HCT116 (cell line): ENCODE results near the gene C17orf67. TPM values are rescaled to one million over a fixed set of nuclear protein-coding genes. Genes with fewer than 3 reads are reported as not detected.

Source experiments
- ATAC-seq: fragments of 200-7000 bp; cut with Tn5 transposase; 2 replicates; pipeline ENCODE4 v1.9.1; 2020; ENCODE audit warnings: mild to moderate bottlenecking, moderate library complexity
- BruUV-seq: library from RNA; stranded (reverse); fragments of 400-500 nt; replicated peaks from 2 replicates; lab custom pipeline; 2021; lab: Mats Ljungman, UMichigan
- CTCF ChIA-PET: fragments of 300-600 bp; sonication (Branson Sonifier 250); formaldehyde crosslinking; loops from one replicate; lab custom pipeline; 2021; ENCODE audit warnings: antibody characterized with exemption; lab: Charles Lee
- POLR2A ChIA-PET: fragments of 300-600, 350-600 bp; sonication (Branson Sonifier 250); formaldehyde crosslinking; loops from one replicate; lab custom pipeline; 2021; ENCODE audit warnings: antibody characterized with exemption; lab: Charles Lee
- RAD21 ChIA-PET, 2 experiments: fragments of 300-600 bp; sonication (Branson Sonifier 250); formaldehyde crosslinking; loops; one replicate each; lab custom pipeline; 2023; ENCODE audit warnings: low total read pairs in 2 of 2; ENCODE audit not compliant: uncharacterized antibody in 2 of 2, unreplicated experiment in 2 of 2, low non-redundant PET in 1 of 2; lab: Charles Lee
- DNase-seq: peaks from one replicate; pipeline ENCODE4 v3.0.0-alpha.2; 2010; ENCODE audit warnings: low read depth, low spot score
- H2AFZ ChIP-seq: fragments of 200-600 bp; shearing (Covaris generic), sonication (generic); 2 replicates; pipeline ENCODE4 v1.6.1; 2017; ENCODE audit warnings: low read depth, mixed run types, mixed read lengths, antibody characterized with exemption, low read length; ENCODE audit not compliant: poor library complexity, severe bottlenecking
- H3K27ac ChIP-seq: 2 replicates; pipeline ENCODE4 v1.5.1; 2012; ENCODE audit warnings: low read depth, low read length
- H3K27me3 ChIP-seq: fragments of 200-600 bp; sonication (generic); 2 replicates; pipeline ENCODE4 v1.6.1; 2016; ENCODE audit warnings: mixed run types, low read length, mixed read lengths; ENCODE audit not compliant: insufficient read depth
- H3K36me3 ChIP-seq, 2 experiments: fragments of 200-500 bp in 1 of 2; fragments of 200-600 bp in 1 of 2; sonication (Bioruptor generic) in 1 of 2; sonication (generic) in 1 of 2; 2 replicates each; pipeline versions ENCODE4 v1.5.1 to v1.6.1; 2014 to 2016; ENCODE audit warnings: low read length in 2 of 2, inconsistent platforms in 1 of 2, mixed read lengths in 1 of 2, mixed run types in 1 of 2; ENCODE audit not compliant: insufficient read depth in 2 of 2, control insufficient read depth in 1 of 2
- H3K4me1 ChIP-seq, 2 experiments: fragments of 200-600 bp in 1 of 2; sonication (generic) in 1 of 2; 2 replicates each; pipeline versions ENCODE4 v1.5.1 to v1.6.1; 2012 to 2017; ENCODE audit warnings: low read length in 2 of 2, inconsistent platforms in 1 of 2, mild to moderate bottlenecking in 1 of 2, mixed read lengths in 1 of 2, mixed run types in 1 of 2, moderate library complexity in 1 of 2; ENCODE audit not compliant: insufficient read depth in 2 of 2, control insufficient read depth in 1 of 2
- H3K4me2 ChIP-seq: fragments of 200-600 bp; sonication (generic); 2 replicates; pipeline ENCODE4 v1.6.1; 2017; ENCODE audit warnings: mixed run types, low read length, mixed read lengths
- H3K4me3 ChIP-seq, 2 experiments: fragments of 200-600 bp in 1 of 2; sonication (generic) in 1 of 2; replicated peaks in 1 of 2; 2 replicates each; pipeline ENCODE4 v1.5.1; 2011 to 2016; ENCODE audit warnings: low read length in 2 of 2, control low read depth in 1 of 2, low read depth in 1 of 2, mild to moderate bottlenecking in 1 of 2, mixed read lengths in 1 of 2, mixed run types in 1 of 2
- H3K79me2 ChIP-seq: fragments of 200-600 bp; sonication (generic); 2 replicates; pipeline ENCODE4 v1.6.1; 2017; ENCODE audit warnings: mild to moderate bottlenecking, mixed run types, low read length, moderate library complexity, mixed read lengths; ENCODE audit not compliant: insufficient read depth
- H3K9ac ChIP-seq: fragments of 200-600 bp; sonication (generic); 2 replicates; pipeline ENCODE4 v1.6.1; 2016; ENCODE audit warnings: low read length, mixed read lengths
- H3K9me2 ChIP-seq: fragments of 200-600 bp; sonication (generic), shearing (Covaris generic); 2 replicates; pipeline ENCODE4 v1.6.1; 2017; ENCODE audit warnings: mixed run types, mild to moderate bottlenecking, moderate library complexity; ENCODE audit not compliant: insufficient read depth
- H3K9me3 ChIP-seq, 2 experiments: fragments of 200-500 bp in 1 of 2; fragments of 200-600 bp in 1 of 2; sonication (Bioruptor generic) in 1 of 2; sonication (generic) in 1 of 2; 2 replicates each; pipeline ENCODE4 v1.6.1; 2014 to 2017; ENCODE audit warnings: low read length in 2 of 2, mixed read lengths in 2 of 2, inconsistent platforms in 1 of 2, low read depth in 1 of 2, mild to moderate bottlenecking in 1 of 2, mixed run types in 1 of 2, moderate library complexity in 1 of 2; ENCODE audit not compliant: control insufficient read depth in 1 of 2, insufficient read depth in 1 of 2
- H4K20me1 ChIP-seq: fragments of 200-600 bp; sonication (generic), shearing (Covaris generic); 2 replicates; pipeline ENCODE4 v1.6.1; 2017; ENCODE audit warnings: mixed run types, mild to moderate bottlenecking, moderate library complexity; ENCODE audit not compliant: insufficient read depth
- ATF3 ChIP-seq: IDR thresholded peaks from 2 replicates; pipeline ENCODE4 v1.6.1; 2012
- CBX3 ChIP-seq: IDR thresholded peaks from 2 replicates; pipeline ENCODE4 v1.6.1; 2012; ENCODE audit warnings: low read depth
- CEBPB ChIP-seq: IDR thresholded peaks from 2 replicates; pipeline ENCODE4 v1.6.1; 2012; ENCODE audit warnings: low read depth
- CTCF ChIP-seq, 3 experiments: fragments of 200-600 bp in 1 of 3; sonication (generic) in 1 of 3; IDR thresholded peaks in 2 of 3; conservative IDR thresholded peaks in 1 of 3; 2 replicates each; pipeline ENCODE4 v1.5.1; 2012 to 2017; ENCODE audit warnings: low read depth in 2 of 3, low read length in 2 of 3, antibody characterized with exemption in 1 of 3, borderline replicate concordance in 1 of 3, control low read depth in 1 of 3, mild to moderate bottlenecking in 1 of 3, mixed read lengths in 1 of 3, mixed run types in 1 of 3, moderate library complexity in 1 of 3; ENCODE audit not compliant: insufficient read depth in 1 of 3
- ELF1 ChIP-seq: IDR thresholded peaks from 2 replicates; pipeline ENCODE4 v1.6.1; 2012; ENCODE audit warnings: low read depth, borderline replicate concordance
- EZH2 ChIP-seq: fragments of 200-600 bp; sonication (generic); IDR thresholded peaks from 2 replicates; pipeline ENCODE4 v1.6.1; 2017; ENCODE audit warnings: antibody characterized with exemption, mixed run types
- JUND ChIP-seq: IDR thresholded peaks from 2 replicates; pipeline ENCODE4 v1.6.1; 2012
- POLR2A ChIP-seq: IDR thresholded peaks from 2 replicates; pipeline ENCODE4 v1.7.0; 2011; ENCODE audit warnings: borderline replicate concordance; ENCODE audit not compliant: insufficient read depth, insufficient read length; ENCODE audit errors: extremely low read depth
- POLR2AphosphoS5 ChIP-seq: IDR thresholded peaks from 2 replicates; pipeline ENCODE4 v1.6.1; 2011; ENCODE audit warnings: mild to moderate bottlenecking, low read depth, low read length, moderate library complexity
- SIN3A ChIP-seq: IDR thresholded peaks from 2 replicates; pipeline ENCODE4 v1.6.1; 2012; ENCODE audit warnings: low read depth
- SRF ChIP-seq: IDR thresholded peaks from 2 replicates; pipeline ENCODE4 v1.6.1; 2012; ENCODE audit warnings: low read depth
- TCF7L2 ChIP-seq: IDR thresholded peaks from 2 replicates; pipeline ENCODE4 v1.7.0; 2011; ENCODE audit warnings: borderline replicate concordance, inconsistent platforms; ENCODE audit not compliant: insufficient read depth, insufficient read length; ENCODE audit errors: extremely low read depth
- YY1 ChIP-seq: IDR thresholded peaks from 2 replicates; pipeline ENCODE4 v1.6.1; 2011; ENCODE audit warnings: low read length, low read depth, moderate library complexity, mild to moderate bottlenecking; ENCODE audit not compliant: insufficient replicate concordance; ENCODE audit errors: extremely low read depth
- ZFX ChIP-seq: fragments of 450-650 bp; IDR thresholded peaks from 2 replicates; pipeline ENCODE4 v1.6.1; 2017
- ZNF274 ChIP-seq: fragments of 200-500 bp; sonication (Bioruptor generic); IDR thresholded peaks from 2 replicates; pipeline ENCODE4 v1.6.1; 2014; ENCODE audit warnings: mild to moderate bottlenecking, low read depth, low read length, inconsistent platforms
- intact Hi-C: fragments of 100-400 bp; cut with micrococcal nuclease; formaldehyde crosslinking; loops from 2 replicates; pipeline ENCODE4 v1.10.0; 2022
- total RNA-seq: library from RNA; stranded (reverse); gene quantifications from one replicate; pipeline ENCODE4 v1.2.1, GENCODE V29; 2021; ENCODE audit not compliant: unreplicated experiment

Gene C17orf67
- total RNA-seq, 1 experiment from 2014 or later, result 0.84 TPM

- Histone ChIP-seq H3K27me3 (no peaks in the 10 kb centered on the region), H3K36me3 (no peaks in the 10 kb centered on the region), H3K27ac (no peak overlapping the region), H3K4me3 (no peak overlapping the region), H3K4me2 (no peak overlapping the region), H3K4me1 (peaks cover 9 to 12% of the 10 kb centered on the region in 2 experiments), H3K9ac (no peak overlapping the region), H2AFZ (no peak overlapping the region), H3K9me3 (no peaks in the 10 kb centered on the region), H3K79me2 (no peaks in the 10 kb centered on the region), H3K9me2 (no peaks in the 10 kb centered on the region), H4K20me1 (no peaks in the 10 kb centered on the region)
- ChIA-PET POLR2A (no interaction called here), RAD21 (no interaction called here), CTCF (no interaction called here)
- BruUV-seq, result no TSS peak
- intact Hi-C loops, result no loop called here
- TF ChIP-seq SRF, result no peak
- TF ChIP-seq TCF7L2, result no peak
- TF ChIP-seq POLR2AphosphoS5, result no peak
- no peak for TF ChIP-seq YY1
- no peak for TF ChIP-seq ELF1
- no peak for TF ChIP-seq POLR2A
- TF ChIP-seq JUND, result no peak
- TF ChIP-seq ZFX, result no peak
- TF ChIP-seq ZNF274, result no peak
- TF ChIP-seq SIN3A, result no peak
- no peak for TF ChIP-seq EZH2
- DNase-seq, result no peak
- no peak for ATAC-seq
Observed at GRCh38 chr17:56752263-56752836, 81.4 kb downstream of the C17orf67 start.

- Histone ChIP-seq H4K20me1 (no peaks in the 10 kb centered on the region), H3K9me2 (no peaks in the 10 kb centered on the region), H3K9ac (no peak overlapping the region), H3K36me3 (no peaks in the 10 kb centered on the region), H3K4me2 (no peak overlapping the region), H3K27ac (no peak overlapping the region), H3K79me2 (no peaks in the 10 kb centered on the region), H3K4me1 (peaks cover 6 to 9% of the 10 kb centered on the region in 2 experiments; a peak in 2 of 4 replicates), H3K9me3 (no peaks in the 10 kb centered on the region), H3K4me3 (no peak overlapping the region), H2AFZ (no peak overlapping the region), H3K27me3 (no peaks in the 10 kb centered on the region)
- no peak for DNase-seq
- intact Hi-C loops, result no loop called here
- TF ChIP-seq CBX3, result no peak
- no peak for TF ChIP-seq CEBPB
- peak in 2 of 3 experiments; percentile 18 to 31; a peak in 2 of 6 replicates for TF ChIP-seq CTCF (IDR thresholded peaks at IDR 0.05 in 2 of 3, conservative IDR thresholded peaks at IDR 0.05 in 1 of 3; ENCODE audit: borderline replicate concordance in 1 of 3, insufficient read depth in 1 of 3, low read depth in 2 of 3, low read length in 2 of 3)
- TF ChIP-seq ATF3, result no peak
- ChIA-PET RAD21 (no interaction called here), CTCF (interaction anchor here (1.1 to 1.5 kb wide), 3 partner anchors 9 to 35 kb away, joined by 3 to 7 read pairs (median 3); no protein-coding TSS in a partner anchor), POLR2A (no interaction called here)
- ATAC-seq, result peak; percentile 48; the same call in 1 of the 2 replicates
- no TSS peak for BruUV-seq
Observed at GRCh38 chr17:56751145-56751738, 82.5 kb downstream of the C17orf67 start.
